Thyroid gland (tissue), 4 donors: ENCODE data around the gene OCA2.

ENCODE experiments used
- CTCF ChIP-seq, 6 experiments: fragments of 200-600 bp in 3 of 6; fragments of 450-650 bp in 3 of 6; sonication (generic) in 3 of 6; IDR thresholded peaks; one replicate each; pipeline ENCODE4 v1.5.1; 2016 to 2019; ENCODE audit warnings: antibody characterized with exemption in 6 of 6, mild to moderate bottlenecking in 2 of 6, inconsistent platforms in 1 of 6, moderate library complexity in 1 of 6
- POLR2A ChIP-seq, 2 donors: fragments of 450-650 bp; IDR thresholded peaks; one replicate each; pipeline ENCODE4 v1.6.1; 2017; ENCODE audit warnings: antibody characterized with exemption in 2 of 2, mild to moderate bottlenecking in 2 of 2, moderate library complexity in 1 of 2

GRCh38 chr15:27936164-27936563 is 163.0 kb downstream of the OCA2 start:
- TF ChIP-seq CTCF (IDR thresholded peaks at IDR 0.05): no peak
- no peak for TF ChIP-seq POLR2A (IDR thresholded peaks at IDR 0.05)
